CD4-positive, alpha-beta memory T cell (primary cell): ENCODE data around the gene MYBBP1A. TPM values are rescaled to one million over a fixed set of nuclear protein-coding genes. Genes with fewer than 3 reads are reported as not detected.

Experiments
- CTCF ChIA-PET: fragments of 350-600 bp; sonication (Branson Sonifier 250); formaldehyde crosslinking; loops from one replicate; lab custom pipeline; 2021; ENCODE audit warnings: inconsistent platforms; ENCODE audit not compliant: partially characterized antibody; lab: Charles Lee
- POLR2A ChIA-PET: fragments of 350-600 bp; sonication (Branson Sonifier 250); formaldehyde crosslinking; loops from one replicate; lab custom pipeline; 2021; ENCODE audit not compliant: partially characterized antibody; lab: Charles Lee
- DNase-seq, 5 donors: peaks; one replicate each; pipeline versions ENCODE4 v3.0.0 to v3.0.0-alpha.2; 2020 to 2022; ENCODE audit warnings: mixed read lengths in 1 of 5
- H3K27ac ChIP-seq: one replicate; pipeline ENCODE4 v1.7.0; 2013; ENCODE audit warnings: low read depth, low read length
- H3K27me3 ChIP-seq: 2 replicates; pipeline ENCODE4 v1.7.0; 2013; ENCODE audit warnings: mild to moderate bottlenecking, low read length, moderate library complexity; ENCODE audit not compliant: insufficient read depth
- H3K36me3 ChIP-seq: 2 replicates; pipeline ENCODE4 v1.7.0; 2013; ENCODE audit warnings: mild to moderate bottlenecking, low read length, moderate library complexity; ENCODE audit not compliant: insufficient read depth
- H3K4me1 ChIP-seq: 2 replicates; pipeline ENCODE4 v1.7.0; 2013; ENCODE audit warnings: mild to moderate bottlenecking, low read length, moderate library complexity; ENCODE audit not compliant: insufficient read depth
- H3K4me3 ChIP-seq, 2 donors: one replicate each; pipeline ENCODE4 v1.7.0; 2013; ENCODE audit warnings: low read length in 2 of 2, mild to moderate bottlenecking in 1 of 2
- H3K9me3 ChIP-seq, 2 donors: one replicate each; pipeline ENCODE4 v1.7.0; 2013; ENCODE audit warnings: low read length in 2 of 2, control low read depth in 1 of 2; ENCODE audit not compliant: control insufficient read depth in 1 of 2
- H3K27ac Mint-ChIP-seq, 7 donors: one replicate each; pipeline ENCODE4 v1.8.0; 2020 to 2021; ENCODE audit warnings: mixed read lengths in 7 of 7, mild to moderate bottlenecking in 6 of 7, inconsistent platforms in 3 of 7, moderate library complexity in 3 of 7
- H3K27me3 Mint-ChIP-seq, 2 donors: one replicate each; pipeline ENCODE4 v1.8.0; 2020 to 2021; ENCODE audit warnings: mixed read lengths in 2 of 2
- H3K36me3 Mint-ChIP-seq, 2 donors: one replicate each; pipeline ENCODE4 v1.8.0; 2020 to 2021; ENCODE audit warnings: mixed read lengths in 2 of 2, inconsistent platforms in 1 of 2, mild to moderate bottlenecking in 1 of 2
- H3K4me1 Mint-ChIP-seq, 4 donors: one replicate each; pipeline ENCODE4 v1.8.0; 2020 to 2021; ENCODE audit warnings: mixed read lengths in 4 of 4, mild to moderate bottlenecking in 1 of 4
- H3K4me3 Mint-ChIP-seq, 8 donors: one replicate each; pipeline ENCODE4 v1.8.0; 2020 to 2021; ENCODE audit warnings: mixed read lengths in 8 of 8, mild to moderate bottlenecking in 7 of 8, moderate library complexity in 6 of 8, inconsistent platforms in 3 of 8
- H3K9me3 Mint-ChIP-seq, 8 donors: one replicate each; pipeline ENCODE4 v1.8.0; 2020 to 2021; ENCODE audit warnings: mixed read lengths in 8 of 8, mild to moderate bottlenecking in 5 of 8, inconsistent platforms in 3 of 8, moderate library complexity in 1 of 8
- intact Hi-C: fragments of 100-400 bp; cut with micrococcal nuclease; formaldehyde crosslinking; loops from one replicate; pipeline ENCODE4 v1.15.1; 2023
- polyA plus RNA-seq, 2 donors: library from polyadenylated mRNA; unstranded; fragments of 300-500 nt; fragmentation: Illumina TruSeq; gene quantifications; one replicate each; pipeline ENCODE4 v1.2.3, GENCODE V29; 2021
- total RNA-seq, 2 experiments: library from RNA; stranded (reverse); gene quantifications; one replicate each; pipeline ENCODE4 v1.2.3, GENCODE V29; 2021

The MYBBP1A gene
- total and polyA plus RNA-seq, 4 experiments from 2014 or later, result 12.5 to 74.7 (median 54.3) TPM

GRCh38 chr17:4576729-4577322 lies 21.6 kb upstream of the MYBBP1A start:
- Mint-ChIP-seq H3K4me3 (no peak overlapping the region), H3K9me3 (no peaks in the 10 kb centered on the region), H3K36me3 (no peaks in the 10 kb centered on the region), H3K27me3 (peaks cover 2 to 3% of the 10 kb centered on the region in 2 donors), H3K27ac (no peak overlapping the region), H3K4me1 (peaks cover 8 to 15% (median 12%) of the 10 kb centered on the region in 4 donors)
- peaks cover 8% of the 10 kb centered on the region for H3K4me1 ChIP-seq
- ChIA-PET POLR2A (no interaction called here), CTCF (interaction anchor here (1.1 to 1.2 kb wide), 2 partner anchors 10 to 49 kb away, joined by 3 to 5 read pairs; no protein-coding TSS in a partner anchor)
- no peaks in the 10 kb centered on the region for H3K36me3 ChIP-seq
- H3K27ac ChIP-seq, result no peak overlapping the region
- no peak overlapping the region for H3K4me3 ChIP-seq
- H3K9me3 ChIP-seq, result no peaks in the 10 kb centered on the region
- DNase-seq, result no peak
- H3K27me3 ChIP-seq, result no peaks in the 10 kb centered on the region
- intact Hi-C loops, result no loop called here

- CTCF ChIA-PET, result no interaction called here
- peak overlapping the region in 1 of 7 donors; percentile 42 for H3K27ac Mint-ChIP-seq
These were observed 21.0 kb upstream of the MYBBP1A start for GRCh38 chr17:4576161-4576558.

GRCh38 chr17:4574448-4575045 lies 19.4 kb upstream of the MYBBP1A start:
- Mint-ChIP-seq H3K27me3 (no peaks in the 10 kb centered on the region), H3K27ac (peak overlapping the region in 3 of 7 donors; percentile 7 to 46 (median 42)), H3K4me1 (peaks cover 10 to 23% (median 14%) of the 10 kb centered on the region in 4 donors), H3K36me3 (no peaks in the 10 kb centered on the region), H3K4me3 (no peak overlapping the region), H3K9me3 (no peaks in the 10 kb centered on the region)
- Histone ChIP-seq H3K4me3 (no peak overlapping the region), H3K27me3 (no peaks in the 10 kb centered on the region), H3K27ac (no peak overlapping the region), H3K9me3 (no peaks in the 10 kb centered on the region), H3K36me3 (no peaks in the 10 kb centered on the region), H3K4me1 (peaks cover 8% of the 10 kb centered on the region)
- intact Hi-C loops, result no loop called here
- ChIA-PET POLR2A (no interaction called here), CTCF (no interaction called here)
- no peak for DNase-seq

More at GRCh38 chr17:4576161-4576558, 21.0 kb upstream of the MYBBP1A start:
- H3K9me3 ChIP-seq, result no peaks in the 10 kb centered on the region
- no peak overlapping the region for H3K27ac ChIP-seq
- intact Hi-C loops, result no loop called here
- Mint-ChIP-seq H3K9me3 (no peaks in the 10 kb centered on the region), H3K4me3 (no peak overlapping the region), H3K4me1 (peaks cover 8 to 15% (median 12%) of the 10 kb centered on the region in 4 donors), H3K36me3 (no peaks in the 10 kb centered on the region), H3K27me3 (peaks cover 0 to 2% of the 10 kb centered on the region in 2 donors)
- H3K4me3 ChIP-seq, result no peak overlapping the region
- no peaks in the 10 kb centered on the region for H3K27me3 ChIP-seq
- POLR2A ChIA-PET, result no interaction called here
- H3K36me3 ChIP-seq, result no peaks in the 10 kb centered on the region
- peaks cover 8% of the 10 kb centered on the region for H3K4me1 ChIP-seq
- DNase-seq, result no peak

GRCh38 chr17:4573669-4574068 lies 18.5 kb upstream of the MYBBP1A start:
- Histone ChIP-seq H3K4me3 (no peak overlapping the region), H3K4me1 (peaks cover 8% of the 10 kb centered on the region), H3K36me3 (no peaks in the 10 kb centered on the region), H3K27ac (no peak overlapping the region), H3K9me3 (no peaks in the 10 kb centered on the region), H3K27me3 (no peaks in the 10 kb centered on the region)
- ChIA-PET CTCF (no interaction called here), POLR2A (no interaction called here)
- Mint-ChIP-seq H3K4me3 (no peak overlapping the region), H3K27me3 (no peaks in the 10 kb centered on the region), H3K27ac (peak overlapping the region in 6 of 7 donors; percentile 37 to 81 (median 56)), H3K9me3 (no peaks in the 10 kb centered on the region), H3K36me3 (no peaks in the 10 kb centered on the region), H3K4me1 (peaks cover 10 to 23% (median 15%) of the 10 kb centered on the region in 4 donors)
- intact Hi-C loops, result no loop called here
- peak in 4 of 5 donors; percentile 36 to 83 (median 46) for DNase-seq

GRCh38 chr17:4573115-4573514 lies 17.9 kb upstream of the MYBBP1A start:
- intact Hi-C loops, result no loop called here
- Histone ChIP-seq H3K9me3 (no peaks in the 10 kb centered on the region), H3K4me3 (no peak overlapping the region), H3K36me3 (no peaks in the 10 kb centered on the region), H3K27ac (no peak overlapping the region), H3K4me1 (peaks cover 8% of the 10 kb centered on the region), H3K27me3 (no peaks in the 10 kb centered on the region)
- POLR2A ChIA-PET, result no interaction called here
- H3K4me1 Mint-ChIP-seq, result peaks cover 10 to 23% (median 15%) of the 10 kb centered on the region in 4 donors
- H3K36me3 Mint-ChIP-seq, result no peaks in the 10 kb centered on the region
- no peak for DNase-seq
- H3K27ac Mint-ChIP-seq, result peak overlapping the region in 5 of 7 donors; percentile 11 to 81 (median 61)
- no peaks in the 10 kb centered on the region for H3K9me3 Mint-ChIP-seq
- no peaks in the 10 kb centered on the region for H3K27me3 Mint-ChIP-seq
- no peak overlapping the region for H3K4me3 Mint-ChIP-seq
- CTCF ChIA-PET, result no interaction called here

GRCh38 chr17:4572131-4572530 lies 16.9 kb upstream of the MYBBP1A start:
- no peaks in the 10 kb centered on the region for H3K27me3 ChIP-seq
- Mint-ChIP-seq H3K27me3 (no peaks in the 10 kb centered on the region), H3K27ac (no peak overlapping the region), H3K36me3 (no peaks in the 10 kb centered on the region), H3K4me1 (peaks cover 10 to 23% (median 15%) of the 10 kb centered on the region in 4 donors), H3K4me3 (no peak overlapping the region), H3K9me3 (no peaks in the 10 kb centered on the region)
- H3K9me3 ChIP-seq, result no peaks in the 10 kb centered on the region
- no peak overlapping the region for H3K4me3 ChIP-seq
- POLR2A ChIA-PET, result no interaction called here
- H3K4me1 ChIP-seq, result peaks cover 8% of the 10 kb centered on the region
- H3K36me3 ChIP-seq, result no peaks in the 10 kb centered on the region
- no peak for DNase-seq
- intact Hi-C loops, result no loop called here
- H3K27ac ChIP-seq, result no peak overlapping the region
- CTCF ChIA-PET, result no interaction called here

- H3K4me1 ChIP-seq, result peaks cover 16% of the 10 kb centered on the region
- POLR2A ChIA-PET, result interaction anchor here (0.6 kb wide), 1 partner anchor 313 kb away, joined by 3 read pairs; no protein-coding TSS in a partner anchor
- Mint-ChIP-seq H3K9me3 (no peaks in the 10 kb centered on the region), H3K4me3 (peak overlapping the region in 1 of 8 donors; percentile 12), H3K36me3 (no peaks in the 10 kb centered on the region), H3K27ac (no peak overlapping the region), H3K27me3 (peaks cover 0 to 1% of the 10 kb centered on the region in 2 donors), H3K4me1 (peaks cover 17 to 36% (median 24%) of the 10 kb centered on the region in 4 donors)
- no peak overlapping the region for H3K27ac ChIP-seq
- H3K9me3 ChIP-seq, result no peaks in the 10 kb centered on the region
- no peak overlapping the region for H3K4me3 ChIP-seq
- no peaks in the 10 kb centered on the region for H3K27me3 ChIP-seq
- DNase-seq, result no peak
- H3K36me3 ChIP-seq, result no peaks in the 10 kb centered on the region
- intact Hi-C loops, result loop anchor here (5.0 kb wide), 1 partner anchor 333 kb away; the partner anchor contains the start of gene CHRNE
- CTCF ChIA-PET, result interaction anchor here (0.9 to 4.7 kb wide), 2 partner anchors 13 to 152 kb away, joined by 3 to 26 read pairs; no protein-coding TSS in a partner anchor
These were observed 14.4 kb upstream of the MYBBP1A start for GRCh38 chr17:4569591-4569990.
